NT2/D1 (cell line): ENCODE data around the gene AJUBA.

ENCODE experiments used
- SUZ12 ChIP-seq: IDR thresholded peaks from 2 replicates; pipeline ENCODE4 v1.6.1; 2011; ENCODE audit not compliant: insufficient read length, insufficient read depth; ENCODE audit errors: extremely low read depth
- YY1 ChIP-seq: IDR thresholded peaks from 2 replicates; pipeline ENCODE4 v1.6.1; 2011; ENCODE audit not compliant: insufficient read length, insufficient read depth
- ZNF274 ChIP-seq: IDR thresholded peaks from 2 replicates; pipeline ENCODE4 v1.6.1; 2011; ENCODE audit warnings: mild to moderate bottlenecking, low read depth, low read length

DNA sequence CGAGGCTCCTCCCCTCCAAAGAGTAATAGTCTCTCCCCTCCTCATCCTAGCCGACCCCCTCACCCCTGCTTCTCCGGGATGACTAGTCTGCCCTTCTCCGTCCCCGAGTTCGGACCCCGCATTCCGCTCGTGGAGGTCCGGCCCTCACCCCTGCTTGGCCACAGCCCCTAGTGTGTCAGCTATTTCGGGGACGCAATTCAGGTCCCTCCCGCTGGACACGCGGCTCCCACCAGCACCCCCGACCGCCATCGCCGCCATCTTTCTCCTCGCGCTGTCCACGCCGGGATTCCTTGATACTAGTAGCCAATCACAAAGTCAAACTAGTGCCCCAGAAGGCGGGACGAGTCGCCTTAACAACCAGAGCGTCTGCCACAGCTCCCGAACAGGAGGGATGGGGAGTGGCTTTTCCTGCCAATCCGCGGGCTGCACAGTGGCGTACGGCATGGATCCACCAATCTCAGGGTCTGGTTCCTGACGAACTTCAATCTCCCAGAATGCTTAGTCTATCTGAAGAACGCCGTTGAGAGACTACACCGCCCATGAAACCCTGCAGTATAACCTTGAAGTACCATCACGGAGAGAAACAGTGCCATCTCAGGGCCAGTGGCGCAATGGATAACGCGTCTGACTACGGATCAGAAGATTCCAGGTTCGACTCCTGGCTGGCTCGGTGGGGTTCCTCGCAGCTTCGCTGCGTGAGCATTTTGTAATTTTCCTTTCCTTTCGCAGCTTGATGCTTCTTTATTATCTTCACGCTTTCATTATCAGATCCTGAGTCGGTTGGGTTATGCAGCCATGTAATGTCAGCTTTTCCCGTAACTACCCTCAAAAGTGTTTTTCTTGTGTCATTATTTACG is 53.0 kb downstream of the AJUBA start, which contains the start of gene PRMT5:
- no peak for TF ChIP-seq ZNF274
- peak; percentile 82 for TF ChIP-seq YY1
- TF ChIP-seq SUZ12, result no peak
